Neural crest cell (in vitro differentiated cells): ENCODE measurements around the gene IARS2. TPM values are rescaled to one million over a fixed set of nuclear protein-coding genes. Genes with fewer than 3 reads are reported as not detected.
A peak's percentile ranks its signal among the peaks of the same experiment; 100 is the strongest.

Source experiments
- DNase-seq: peaks from one replicate; pipeline ENCODE4 v3.0.0; 2021; ENCODE audit warnings: low read depth, mixed read lengths, low spot score
- H3K27ac Mint-ChIP-seq: one replicate; pipeline ENCODE4 v1.8.0; 2021; ENCODE audit warnings: mild to moderate bottlenecking, mixed read lengths; ENCODE audit not compliant: unreplicated experiment
- H3K27me3 Mint-ChIP-seq: 2 replicates; pipeline ENCODE4 v1.8.0; 2021; ENCODE audit warnings: low read depth, mild to moderate bottlenecking, mixed read lengths
- H3K36me3 Mint-ChIP-seq: 2 replicates; pipeline ENCODE4 v1.8.0; 2021; ENCODE audit warnings: low read depth, mild to moderate bottlenecking, mixed read lengths
- H3K4me1 Mint-ChIP-seq: 2 replicates; pipeline ENCODE4 v1.8.0; 2021; ENCODE audit warnings: mixed read lengths
- H3K4me3 Mint-ChIP-seq: one replicate; pipeline ENCODE4 v1.8.0; 2021; ENCODE audit warnings: mild to moderate bottlenecking, mixed read lengths
- H3K9me3 Mint-ChIP-seq: 2 replicates; pipeline ENCODE4 v1.8.0; 2021; ENCODE audit warnings: mixed read lengths
- CTCF ChIP-seq: fragments of 200-600 bp; sonication (generic); conservative IDR thresholded peaks from 2 replicates; pipeline ENCODE4 v1.5.0; 2021; ENCODE audit warnings: antibody characterized with exemption, mild to moderate bottlenecking
- total RNA-seq: library from RNA; stranded (reverse); gene quantifications from 2 replicates; pipeline ENCODE4 v1.2.1, GENCODE V29; 2021

Gene IARS2
- total RNA-seq, 1 donor from 2014 or later, result 65.1 TPM

GRCh38 chr1:220129479-220130210 lies 35.7 kb downstream of the IARS2 start:
- no peak for TF ChIP-seq CTCF

GRCh38 chr1:220135755-220136154 lies 41.8 kb downstream of the IARS2 start:
- Mint-ChIP-seq H3K4me1 (peaks cover 10% of the 10 kb centered on the region), H3K9me3 (no peaks in the 10 kb centered on the region), H3K4me3 (no peak overlapping the region), H3K27me3 (no peaks in the 10 kb centered on the region), H3K27ac (no peak overlapping the region), H3K36me3 (peaks cover 24% of the 10 kb centered on the region)
- DNase-seq, result no peak
- no peak for TF ChIP-seq CTCF

More at GRCh38 chr1:220129479-220130210, 35.7 kb downstream of the IARS2 start:
- H3K27me3 Mint-ChIP-seq, result no peaks in the 10 kb centered on the region
- H3K36me3 Mint-ChIP-seq, result peaks cover 24% of the 10 kb centered on the region
- DNase-seq, result no peak
- H3K4me3 Mint-ChIP-seq, result no peak overlapping the region
- no peaks in the 10 kb centered on the region for H3K9me3 Mint-ChIP-seq
- H3K27ac Mint-ChIP-seq, result no peak overlapping the region
- no peaks in the 10 kb centered on the region for H3K4me1 Mint-ChIP-seq

GRCh38 chr1:220137019-220137786 lies 43.3 kb downstream of the IARS2 start:
- H3K4me3 Mint-ChIP-seq, result no peak overlapping the region
- H3K36me3 Mint-ChIP-seq, result peaks cover 28% of the 10 kb centered on the region
- no peak for TF ChIP-seq CTCF
- no peaks in the 10 kb centered on the region for H3K27me3 Mint-ChIP-seq
- H3K4me1 Mint-ChIP-seq, result peaks cover 10% of the 10 kb centered on the region
- DNase-seq, result no peak
- H3K9me3 Mint-ChIP-seq, result no peaks in the 10 kb centered on the region
- peak overlapping the region; percentile 63 for H3K27ac Mint-ChIP-seq

GRCh38 chr1:220139966-220140365 lies 46.0 kb downstream of the IARS2 start:
- Mint-ChIP-seq H3K9me3 (no peaks in the 10 kb centered on the region), H3K27ac (no peak overlapping the region), H3K4me1 (peaks cover 10% of the 10 kb centered on the region), H3K36me3 (peaks cover 18% of the 10 kb centered on the region), H3K27me3 (no peaks in the 10 kb centered on the region), H3K4me3 (no peak overlapping the region)
- no peak for DNase-seq
- no peak for TF ChIP-seq CTCF

GRCh38 chr1:220144051-220144450 lies 50.1 kb downstream of the IARS2 start:
- DNase-seq, result no peak
- H3K4me3 Mint-ChIP-seq, result no peak overlapping the region
- no peaks in the 10 kb centered on the region for H3K27me3 Mint-ChIP-seq
- TF ChIP-seq CTCF, result no peak
- H3K36me3 Mint-ChIP-seq, result peaks cover 20% of the 10 kb centered on the region
- no peak overlapping the region for H3K27ac Mint-ChIP-seq
- no peaks in the 10 kb centered on the region for H3K4me1 Mint-ChIP-seq
- H3K9me3 Mint-ChIP-seq, result no peaks in the 10 kb centered on the region
